PFSK-1 (cell line): Measurements from ENCODE around the gene CFAP298.

Experiments used
- FOXP2 ChIP-seq: optimal IDR thresholded peaks from 2 replicates; pipeline ENCODE3; 2011; ENCODE audit warnings: borderline replicate concordance, control low read depth, inconsistent platforms; ENCODE audit not compliant: insufficient read depth; ENCODE audit errors: extremely low read length, extremely low read depth
- POLR2AphosphoS5 ChIP-seq: IDR thresholded peaks from 2 replicates; pipeline ENCODE4 v1.6.1; 2012; ENCODE audit warnings: low read depth, mild to moderate bottlenecking, control low read depth, low read length, moderate library complexity
- REST ChIP-seq, 2 experiments: IDR thresholded peaks; 2 replicates each; pipeline versions ENCODE4 v1.6.1 to v1.8.0; 2011 to 2012; ENCODE audit warnings: low read depth in 2 of 2, low read length in 2 of 2, control low read depth in 1 of 2, inconsistent platforms in 1 of 2, mild to moderate bottlenecking in 1 of 2, moderate library complexity in 1 of 2; ENCODE audit not compliant: insufficient read depth in 1 of 2
- SIN3A ChIP-seq: IDR thresholded peaks from 2 replicates; pipeline ENCODE4 v1.6.1; 2012; ENCODE audit warnings: mild to moderate bottlenecking, low read length, moderate library complexity, borderline replicate concordance; ENCODE audit not compliant: insufficient read depth
- TAF1 ChIP-seq: IDR thresholded peaks from 2 replicates; pipeline ENCODE4 v1.6.1; 2012; ENCODE audit warnings: low read length, control low read depth, borderline replicate concordance; ENCODE audit not compliant: insufficient read depth

CFAP298 gene

GRCh38 chr21:32645261-32646182, 33.3 kb upstream of the CFAP298 start:
- TF ChIP-seq FOXP2 (no peak), TAF1 (no peak), SIN3A (no peak), REST (IDR thresholded peaks at IDR 0.05; ENCODE audit: insufficient read depth in 1 of 2, low read depth in 2 of 2, low read length in 2 of 2) (no peak), POLR2AphosphoS5 (no peak)

GRCh38 chr21:32641710-32642698, 29.8 kb upstream of the CFAP298 start:
- TF ChIP-seq REST (IDR thresholded peaks at IDR 0.05; ENCODE audit: insufficient read depth in 1 of 2, low read depth in 2 of 2, low read length in 2 of 2) (no peak), POLR2AphosphoS5 (no peak), SIN3A (no peak), TAF1 (no peak), FOXP2 (no peak)

- no peak for TF ChIP-seq TAF1
- TF ChIP-seq POLR2AphosphoS5: no peak
- TF ChIP-seq REST (IDR thresholded peaks at IDR 0.05; ENCODE audit: insufficient read depth in 1 of 2, low read depth in 2 of 2, low read length in 2 of 2): no peak
- TF ChIP-seq FOXP2: no peak
- no peak for TF ChIP-seq SIN3A
These were observed 14.5 kb upstream of the CFAP298 start for GRCh38 chr21:32626621-32627196.

- no peak for TF ChIP-seq REST (IDR thresholded peaks at IDR 0.05; ENCODE audit: insufficient read depth in 1 of 2, low read depth in 2 of 2, low read length in 2 of 2)
- no peak for TF ChIP-seq POLR2AphosphoS5
- TF ChIP-seq TAF1: no peak
These were observed 1.4 kb upstream of the CFAP298 start for GRCh38 chr21:32613436-32614043.
